ENCODE data around the gene R3HDM4. TPM values are rescaled to one million over a fixed set of nuclear protein-coding genes. Genes with fewer than 3 reads are reported as not detected.
A peak's percentile ranks its signal among the peaks of the same experiment; 100 is the strongest.
"Not testable (repeated sequence)": the region's sequence is repeated elsewhere in the genome, so short reads cannot be mapped to it uniquely, and the experiment has no call there.

The R3HDM4 gene
- total RNA-seq, 1 experiment from 2014 or later = 23.0 TPM

- DNase-seq (ENCODE audit: low spot score) = no peak
Measured at GRCh38 chr19:861756-862580, 51.1 kb downstream of the R3HDM4 start.

- no peak for DNase-seq (ENCODE audit: low spot score)
Measured at GRCh38 chr19:861141-861755, 51.8 kb downstream of the R3HDM4 start.

GRCh38 chr19:858868-859843, 53.9 kb downstream of the R3HDM4 start, which contains the start of gene CFD:
Gene CFD, plus strand, starts transcription at chr19:859664. Its CDS starts 26 bp downstream, at chr19:859690.
- DNase-seq (ENCODE audit: low spot score) = no peak

- no peak for DNase-seq (ENCODE audit: low spot score)
Measured at GRCh38 chr19:858284-858683, 54.7 kb downstream of the R3HDM4 start.

- no peak for DNase-seq (ENCODE audit: low spot score)
Measured at GRCh38 chr19:855566-856120, 57.4 kb downstream of the R3HDM4 start.

GRCh38 chr19:855142-855541, 57.9 kb downstream of the R3HDM4 start:
- DNase-seq (ENCODE audit: low spot score) = no peak

GRCh38 chr19:854549-854948, 58.5 kb downstream of the R3HDM4 start:
- DNase-seq (ENCODE audit: low spot score) = no peak

- not testable (repeated sequence) for DNase-seq (ENCODE audit: low spot score)
Measured at GRCh38 chr19:853614-854220, 59.3 kb downstream of the R3HDM4 start.

- DNase-seq (ENCODE audit: low spot score) = no peak
Measured at GRCh38 chr19:853014-853585, 59.9 kb downstream of the R3HDM4 start.

GRCh38 chr19:852136-853013, 60.6 kb downstream of the R3HDM4 start, which contains the start of gene ELANE:
Gene ELANE, plus strand, starts transcription at chr19:852303. Its CDS starts 26 bp downstream, at chr19:852329.
- DNase-seq (ENCODE audit: low spot score) = no peak

GRCh38 chr19:850979-851335, 62.1 kb downstream of the R3HDM4 start:
- DNase-seq (ENCODE audit: low spot score) = no peak

- peak; percentile 88 for DNase-seq (ENCODE audit: low spot score)
Measured at GRCh38 chr19:850221-850978, 62.6 kb downstream of the R3HDM4 start.

- not testable (repeated sequence) for DNase-seq (ENCODE audit: low spot score)
Measured at GRCh38 chr19:849195-849594, 63.8 kb downstream of the R3HDM4 start.

GRCh38 chr19:848386-848921, 64.6 kb downstream of the R3HDM4 start:
- no peak for DNase-seq (ENCODE audit: low spot score)

Measured in A172 (cell line).